Activated T-helper 1 cell treated with anti-CD3 and anti-CD28 coated beads, Interleukin-2, amount 50 U/mL, for 16 hours (primary cell): Measurements from ENCODE around the gene TUBA4A.

Experiments
- DNase-seq, 2 donors: peaks; one replicate each; pipeline ENCODE4 v3.0.0-alpha.2; 2020; ENCODE audit warnings: low read depth in 1 of 2, low spot score in 1 of 2

The TUBA4A gene

GRCh38 chr2:219253753-219254589 is at the start of gene TUBA4A:
Gene TUBA4A (minus strand): TSS chr2:219253918. CDS start chr2:219253858, 60 bp downstream.
- peak; percentile 81 to 87 for DNase-seq

GRCh38 chr2:219302412-219302968 is 48.8 kb upstream of the TUBA4A start:
- no peak for DNase-seq

GRCh38 chr2:219300022-219300421 is 46.3 kb upstream of the TUBA4A start:
- no peak for DNase-seq

GRCh38 chr2:219299372-219299760 is 45.6 kb upstream of the TUBA4A start:
- DNase-seq = no peak

GRCh38 chr2:219298759-219299371 is 45.1 kb upstream of the TUBA4A start:
- DNase-seq = peak; percentile 81 to 86

GRCh38 chr2:219297766-219298456 is 44.2 kb upstream of the TUBA4A start:
- no peak for DNase-seq

- no peak for DNase-seq
Observed at GRCh38 chr2:219296631-219297391, 43.1 kb upstream of the TUBA4A start.

- DNase-seq = no peak
Observed at GRCh38 chr2:219296142-219296541, 42.4 kb upstream of the TUBA4A start.

- DNase-seq = peak; percentile 77 to 87
Observed at GRCh38 chr2:219294356-219295351, 40.9 kb upstream of the TUBA4A start.

GRCh38 chr2:219293736-219294231 is 40.1 kb upstream of the TUBA4A start:
- no peak for DNase-seq

- no peak for DNase-seq
Observed at GRCh38 chr2:219292616-219293015, 38.9 kb upstream of the TUBA4A start.

GRCh38 chr2:219291910-219292490 is 38.3 kb upstream of the TUBA4A start:
- no peak for DNase-seq

- DNase-seq = no peak
Observed at GRCh38 chr2:219291394-219291793, 37.7 kb upstream of the TUBA4A start.

GRCh38 chr2:219290381-219291171 is 36.9 kb upstream of the TUBA4A start:
- DNase-seq = no peak

GRCh38 chr2:219289537-219290361 is 36.0 kb upstream of the TUBA4A start:
- DNase-seq = no peak

GRCh38 chr2:219289195-219289536 is 35.4 kb upstream of the TUBA4A start:
- no peak for DNase-seq

- no peak for DNase-seq
Observed at GRCh38 chr2:219287580-219288265, 34.0 kb upstream of the TUBA4A start.
